Measurements from ENCODE around the gene TRAM2. TPM values are rescaled to one million over a fixed set of nuclear protein-coding genes. Genes with fewer than 3 reads are reported as not detected.

Gene TRAM2
- total and polyA plus RNA-seq, 2 of the 8 experiments (the other 6 are each of a cell fraction or from before 2014, with no cell fraction given): 9.0 to 21.4 TPM

GRCh38 chr6:52508261-52508739 is 68.6 kb downstream of the TRAM2 start:
- H3K4me2 ChIP-seq (ENCODE audit: insufficient read depth in 1 of 2, low read depth in 2 of 2, low read length in 2 of 2): no peak overlapping the region
- DNase-seq (ENCODE audit: low read depth in 1 of 2, low spot score in 2 of 2): no peak
- ChIA-PET CTCF (ENCODE audit: partially characterized antibody) (interaction anchor here (0.7 to 1.2 kb wide), 2 partner anchors 93 to 101 kb away, joined by 3 to 4 read pairs; no protein-coding TSS in a partner anchor), POLR2A (ENCODE audit: partially characterized antibody) (interaction anchor here (1.3 to 1.4 kb wide), 2 partner anchors 10 kb away, joined by 4 to 5 read pairs; no protein-coding TSS in a partner anchor)
- H2AFZ ChIP-seq (ENCODE audit: low read length): no peak overlapping the region
- H2BK20ac ChIP-seq (ENCODE audit: low read length): no peak overlapping the region
- H3K36me3 ChIP-seq (ENCODE audit: control insufficient read depth in 2 of 4, insufficient read depth in 4 of 4, low read length in 3 of 4): peaks cover 0 to 25% (median 5%) of the 10 kb centered on the region in 4 experiments; a peak in 5 of 8 replicates
- no peak overlapping the region for H3K18ac ChIP-seq (ENCODE audit: extremely low read depth, low read length)
- H3K23ac ChIP-seq (ENCODE audit: insufficient read length): no peak overlapping the region
- no peak overlapping the region for H4K91ac ChIP-seq (replicated peaks; ENCODE audit: insufficient read length, low read length)
- no peak for TF ChIP-seq KDM4A (IDR thresholded peaks at IDR 0.05; ENCODE audit: low read depth, low read length, severe bottlenecking)
- no peak for TF ChIP-seq SAP30 (IDR thresholded peaks at IDR 0.05; ENCODE audit: insufficient read depth, insufficient replicate concordance, low read length)
- TF ChIP-seq TAF7 (optimal IDR thresholded peaks at IDR 0.05; ENCODE audit: borderline replicate concordance, low read depth, low read length): no peak
- no peak for TF ChIP-seq RXRA (IDR thresholded peaks at IDR 0.05; ENCODE audit: insufficient read depth, low read depth, low read length)
- TF ChIP-seq TEAD4 (IDR thresholded peaks at IDR 0.05; ENCODE audit: low read depth, low read length): no peak
- TF ChIP-seq HDAC2 (IDR thresholded peaks at IDR 0.05; ENCODE audit: borderline replicate concordance in 1 of 2, low read depth in 2 of 2, low read length in 2 of 2): no peak
- no peak for TF ChIP-seq SP1 (IDR thresholded peaks at IDR 0.05; ENCODE audit: low read depth, low read length)
- peaks cover 0 to 14% (median 4%) of the 10 kb centered on the region in 4 experiments; a peak in 5 of 7 replicates for H3K4me1 ChIP-seq (replicated peaks in 1 of 4; ENCODE audit: control insufficient read depth in 3 of 4, insufficient read depth in 4 of 4, low read length in 3 of 4)
- no peak overlapping the region for H4K8ac ChIP-seq (ENCODE audit: extremely low read depth, insufficient read depth, low read length)
- H3K9ac ChIP-seq (replicated peaks in 1 of 4; ENCODE audit: extremely low read depth in 1 of 4, low read depth in 3 of 4, low read length in 3 of 4): no peak overlapping the region
- H3K9me3 ChIP-seq (ENCODE audit: insufficient read depth in 2 of 2, low read depth in 1 of 2, low read length in 1 of 2): no peaks in the 10 kb centered on the region
- no peaks in the 10 kb centered on the region for H3K27me3 ChIP-seq (replicated peaks in 1 of 4; ENCODE audit: control insufficient read depth in 3 of 4, extremely low read depth in 1 of 4, insufficient read depth in 3 of 4, low read length in 3 of 4)
- no peak overlapping the region; the same call in 1 of the 2 replicates for H3K27ac ChIP-seq (ENCODE audit: low read depth, low read length)
- H4K20me1 ChIP-seq (replicated peaks in 1 of 2; ENCODE audit: control insufficient read depth in 1 of 2, insufficient read depth in 2 of 2, low read length in 2 of 2): no peaks in the 10 kb centered on the region
- FAIRE-seq: no peak
- H2BK15ac ChIP-seq (ENCODE audit: low read length): no peak overlapping the region
- H3K56ac ChIP-seq (replicated peaks; ENCODE audit: insufficient read length, low read depth, low read length): no peak overlapping the region
- 97% methylated on average over 5 of the region's 5 CpGs; no CpG with 5 or more reads in 1 of the 2 experiments for WGBS, 2 experiments (ENCODE audit: extremely low coverage in 1 of 2, insufficient coverage in 1 of 2, insufficient read length in 1 of 2, insufficient replicate concordance in 2 of 2, low coverage in 1 of 2, low lambda C conversion rate in 2 of 2, missing lambda C conversion rate in 1 of 2)
- no peak overlapping the region for H2AK5ac ChIP-seq (ENCODE audit: low read depth, low read length)
- no peak overlapping the region for H3K4me3 ChIP-seq (ENCODE audit: extremely low read depth in 1 of 4, insufficient read depth in 2 of 4, low read depth in 3 of 4, low read length in 4 of 4)
- no peak overlapping the region for H2BK12ac ChIP-seq (ENCODE audit: low read depth, low read length)
- H4K5ac ChIP-seq (ENCODE audit: insufficient read length, low read depth, low read length): no peak overlapping the region
- H3K4ac ChIP-seq (replicated peaks; ENCODE audit: insufficient read length, low read depth, low read length): no peak overlapping the region
- no peaks in the 10 kb centered on the region for H3K79me1 ChIP-seq (ENCODE audit: low read depth, low read length)
- H2BK5ac ChIP-seq (ENCODE audit: low read depth, low read length): no peak overlapping the region
- H3K23me2 ChIP-seq (ENCODE audit: low read depth, low read length): no peaks in the 10 kb centered on the region
- H2BK120ac ChIP-seq (replicated peaks; ENCODE audit: low read depth, low read length): no peak overlapping the region
- H3K14ac ChIP-seq (ENCODE audit: insufficient read length): no peak overlapping the region
- no peaks in the 10 kb centered on the region for H3K79me2 ChIP-seq (ENCODE audit: control insufficient read depth in 1 of 2, insufficient read depth in 2 of 2, low read length in 2 of 2)
